Measurements from ENCODE around the gene DAZL. TPM values are rescaled to one million over a fixed set of nuclear protein-coding genes. Genes with fewer than 3 reads are reported as not detected.

Gene DAZL
- total RNA-seq, 1 experiment from 2014 or later: 21.2 TPM

GRCh38 chr3:16653712-16654111, 48.5 kb upstream of the DAZL start:
- no peaks in the 10 kb centered on the region for H3K27me3 Mint-ChIP-seq (ENCODE audit: low read depth)
- H3K4ac ChIP-seq (ENCODE audit: low read depth, low read length): no peak overlapping the region
- no peak overlapping the region for H2BK12ac ChIP-seq (ENCODE audit: insufficient read length, low read depth, low read length)
- H3K9me3 Mint-ChIP-seq: no peaks in the 10 kb centered on the region; a peak in 1 of 5 replicates
- H3K4me3 Mint-ChIP-seq: no peak overlapping the region
- no peak overlapping the region for H3K14ac ChIP-seq (ENCODE audit: insufficient read depth, low read length)
- peaks cover 42 to 54% of the 10 kb centered on the region in 2 experiments for H3K4me1 Mint-ChIP-seq
- no CpG with 5 or more reads among the region's 4 CpGs for WGBS (ENCODE audit: extremely low coverage, insufficient read length, low lambda C conversion rate)
- no peaks in the 10 kb centered on the region for H3K79me1 ChIP-seq (ENCODE audit: insufficient read depth, low read depth, low read length, poor library complexity, severe bottlenecking)
- H2BK15ac ChIP-seq (ENCODE audit: low read depth, low read length): no peak overlapping the region
- no peak overlapping the region for H3K9ac ChIP-seq (ENCODE audit: extremely low read depth, insufficient read length, low read length)
- H3K23me2 ChIP-seq (ENCODE audit: insufficient read length, low read depth, low read length, poor library complexity, severe bottlenecking): no peaks in the 10 kb centered on the region
- no peaks in the 10 kb centered on the region for H3K9me3 ChIP-seq (ENCODE audit: control insufficient read depth, low read depth, low read length)
- no peak overlapping the region for H2AK5ac ChIP-seq (ENCODE audit: insufficient read length, low read length)
- H3K23ac ChIP-seq (ENCODE audit: insufficient read length, low read depth, low read length): no peak overlapping the region
- no peak overlapping the region for H2BK120ac ChIP-seq (ENCODE audit: low read depth, low read length, poor library complexity, severe bottlenecking)
- no peak overlapping the region for H2BK5ac ChIP-seq (ENCODE audit: insufficient read length, low read length)
- H2BK20ac ChIP-seq (ENCODE audit: low read depth, low read length, poor library complexity, severe bottlenecking): no peak overlapping the region
- no peaks in the 10 kb centered on the region for H3K27me3 ChIP-seq (ENCODE audit: insufficient read depth, low read length)
- H3K27ac Mint-ChIP-seq: no peak overlapping the region; a peak in 1 of 7 replicates
- no peak overlapping the region for H3K18ac ChIP-seq (ENCODE audit: insufficient read length, low read depth, low read length)
- TF ChIP-seq CTCF (conservative IDR thresholded peaks at IDR 0.05): no peak
- no peak overlapping the region for H3K4me2 ChIP-seq (ENCODE audit: insufficient read depth, insufficient read length, low read length)
- H3K56ac ChIP-seq (ENCODE audit: insufficient read length, low read depth, low read length): no peak overlapping the region
- H4K20me1 ChIP-seq (ENCODE audit: control insufficient read depth, insufficient read depth, insufficient read length): no peaks in the 10 kb centered on the region
- H2AFZ ChIP-seq (ENCODE audit: low read length): no peak overlapping the region
- H4K91ac ChIP-seq (ENCODE audit: insufficient read length, low read depth, low read length): no peak overlapping the region
- H3K79me2 ChIP-seq (ENCODE audit: insufficient read depth, low read length): no peaks in the 10 kb centered on the region
- H3K27ac ChIP-seq (ENCODE audit: insufficient read length, low read depth, low read length): no peak overlapping the region
- peaks cover 3 to 24% (median 19%) of the 10 kb centered on the region in 3 experiments; a peak in 6 of 7 replicates for H3K36me3 Mint-ChIP-seq (ENCODE audit: insufficient read depth in 1 of 3, low read depth in 3 of 3)
- no peak for DNase-seq
- peaks cover 5% of the 10 kb centered on the region; the same call in 1 of the 2 replicates for H3K4me1 ChIP-seq (ENCODE audit: insufficient read depth, low read length)
- H4K5ac ChIP-seq (ENCODE audit: insufficient read length, low read depth, low read length): no peak overlapping the region
- H3T11ph ChIP-seq (ENCODE audit: low read length): no peak overlapping the region
- H4K8ac ChIP-seq (replicated peaks; ENCODE audit: insufficient read length, low read depth, low read length): no peak overlapping the region

Measured in H9 (cell line).